A673 (cell line): ENCODE measurements around the gene COX6B1. TPM values are rescaled to one million over a fixed set of nuclear protein-coding genes. Genes with fewer than 3 reads are reported as not detected.

Source experiments
- BruUV-seq: library from RNA; stranded (reverse); fragments of 400-500 nt; replicated peaks from 2 replicates; lab custom pipeline; 2021; lab: Mats Ljungman, UMichigan
- CTCF ChIA-PET: fragments of 300-600 bp; sonication (Branson Sonifier 250); formaldehyde crosslinking; loops from one replicate; lab custom pipeline; 2022; ENCODE audit warnings: antibody characterized with exemption; lab: Charles Lee
- POLR2A ChIA-PET: fragments of 300-600 bp; sonication (Branson Sonifier 250); formaldehyde crosslinking; loops from one replicate; lab custom pipeline; 2022; ENCODE audit warnings: antibody characterized with exemption; ENCODE audit not compliant: low non-redundant PET; lab: Charles Lee
- DNase-seq: peaks from one replicate; pipeline ENCODE4 v3.0.0-alpha.2; 2015; ENCODE audit warnings: low spot score
- H3K27ac ChIP-seq: fragments of 200-600 bp; sonication (generic); 2 replicates; pipeline ENCODE4 v1.5.1; 2016; ENCODE audit warnings: mixed run types, low read depth, mild to moderate bottlenecking, mixed read lengths, antibody characterized with exemption, low read length; ENCODE audit not compliant: poor library complexity, severe bottlenecking
- H3K27me3 ChIP-seq: fragments of 200-600 bp; sonication (generic); replicated peaks from 2 replicates; pipeline ENCODE4 v1.6.1; 2017; ENCODE audit warnings: mixed run types, low read depth, mild to moderate bottlenecking, mixed read lengths, antibody characterized with exemption, low read length; ENCODE audit not compliant: insufficient read depth, poor library complexity
- H3K36me3 ChIP-seq: fragments of 200-600 bp; sonication (generic); 2 replicates; pipeline ENCODE4 v1.6.1; 2016; ENCODE audit warnings: mixed run types, mild to moderate bottlenecking, mixed read lengths, antibody characterized with exemption, low read length; ENCODE audit not compliant: insufficient read depth, poor library complexity, severe bottlenecking
- H3K4me1 ChIP-seq: fragments of 200-600 bp; sonication (generic); 2 replicates; pipeline ENCODE4 v1.6.1; 2017; ENCODE audit warnings: mixed run types, mild to moderate bottlenecking, mixed read lengths, antibody characterized with exemption, low read length; ENCODE audit not compliant: insufficient read depth, poor library complexity, severe bottlenecking
- H3K4me3 ChIP-seq: fragments of 200-600 bp; sonication (generic); 2 replicates; pipeline ENCODE4 v1.5.1; 2016; ENCODE audit warnings: low read depth, mixed run types, mild to moderate bottlenecking, mixed read lengths, low read length; ENCODE audit not compliant: poor library complexity, severe bottlenecking
- H3K9me3 ChIP-seq: fragments of 200-600 bp; sonication (generic); 2 replicates; pipeline ENCODE4 v1.6.1; 2016; ENCODE audit warnings: mixed run types, low read depth, mild to moderate bottlenecking, mixed read lengths, antibody characterized with exemption, low read length; ENCODE audit not compliant: poor library complexity, severe bottlenecking
- CTCF ChIP-seq: fragments of 300-800, 200-600 bp; sonication (generic); conservative IDR thresholded peaks from 2 replicates; pipeline ENCODE4 v1.5.1; 2017; ENCODE audit warnings: low read depth, mild to moderate bottlenecking, antibody characterized with exemption, low read length, moderate library complexity, mixed read lengths
- EZH2 ChIP-seq: fragments of 200-600 bp; sonication (generic); IDR thresholded peaks from 2 replicates; pipeline ENCODE4 v1.6.1; 2017; ENCODE audit warnings: borderline replicate concordance, low read depth, mild to moderate bottlenecking, mixed read lengths, antibody characterized with exemption, low read length; ENCODE audit not compliant: poor library complexity, severe bottlenecking
- intact Hi-C: fragments of 100-400 bp; cut with micrococcal nuclease; formaldehyde crosslinking; loops from one replicate; pipeline ENCODE4 v1.10.0; 2022; ENCODE audit not compliant: unreplicated experiment
- total RNA-seq: library from RNA; stranded (reverse); gene quantifications from 2 replicates; pipeline ENCODE4 v1.2.3, GENCODE V29; 2021

Gene COX6B1
- total RNA-seq, 1 experiment from 2014 or later: 467 TPM

GRCh38 chr19:35663981-35664380 lies 15.9 kb downstream of the COX6B1 start:
- Histone ChIP-seq H3K4me3 (no peak overlapping the region), H3K4me1 (no peaks in the 10 kb centered on the region), H3K27me3 (peaks cover 1% of the 10 kb centered on the region), H3K9me3 (no peaks in the 10 kb centered on the region), H3K36me3 (no peaks in the 10 kb centered on the region), H3K27ac (no peak overlapping the region)
- TF ChIP-seq CTCF (no peak), EZH2 (no peak)
- intact Hi-C loops: no loop called here
- CTCF ChIA-PET: no interaction called here
- BruUV-seq: no TSS peak
- DNase-seq: no peak
- POLR2A ChIA-PET: interaction anchor here (0.6 kb wide), 1 partner anchor 8 kb away, joined by 6 read pairs; no protein-coding TSS in a partner anchor

GRCh38 chr19:35665157-35665556 lies 17.0 kb downstream of the COX6B1 start:
- H3K27ac ChIP-seq: no peak overlapping the region
- no peak overlapping the region for H3K4me3 ChIP-seq
- no peaks in the 10 kb centered on the region for H3K36me3 ChIP-seq
- H3K27me3 ChIP-seq: peaks cover 11% of the 10 kb centered on the region
- ChIA-PET POLR2A (no interaction called here), CTCF (no interaction called here)
- DNase-seq: no peak
- BruUV-seq: no TSS peak
- TF ChIP-seq EZH2 (no peak), CTCF (no peak)
- H3K9me3 ChIP-seq: no peaks in the 10 kb centered on the region
- intact Hi-C loops: no loop called here
- H3K4me1 ChIP-seq: no peaks in the 10 kb centered on the region

GRCh38 chr19:35665604-35666003 lies 17.5 kb downstream of the COX6B1 start:
- POLR2A ChIA-PET: no interaction called here

More at GRCh38 chr19:35665604-35666003, 17.5 kb downstream of the COX6B1 start:
- intact Hi-C loops: no loop called here
- Histone ChIP-seq H3K4me1 (no peaks in the 10 kb centered on the region), H3K36me3 (no peaks in the 10 kb centered on the region), H3K9me3 (no peaks in the 10 kb centered on the region), H3K27ac (no peak overlapping the region), H3K4me3 (no peak overlapping the region), H3K27me3 (peaks cover 11% of the 10 kb centered on the region)
- no peak for DNase-seq
- no peak for TF ChIP-seq EZH2
- no peak for TF ChIP-seq CTCF
- BruUV-seq: no TSS peak
- CTCF ChIA-PET: no interaction called here
